Caco-2 (cell line): ENCODE measurements around the gene PRKAG2. TPM values are rescaled to one million over a fixed set of nuclear protein-coding genes. Genes with fewer than 3 reads are reported as not detected.

ENCODE experiments used
- BruUV-seq: library from RNA; stranded (reverse); fragments of 400-500 nt; replicated peaks from 2 replicates; lab custom pipeline; 2021; lab: Mats Ljungman, UMichigan
- CTCF ChIA-PET: fragments of 300-600 bp; sonication (Branson Sonifier 250); formaldehyde crosslinking; loops from one replicate; lab custom pipeline; 2022; ENCODE audit warnings: antibody characterized with exemption; lab: Charles Lee
- POLR2A ChIA-PET: fragments of 300-600 bp; sonication (Branson Sonifier 250); formaldehyde crosslinking; loops from one replicate; lab custom pipeline; 2022; ENCODE audit warnings: antibody characterized with exemption; lab: Charles Lee
- DNase-seq, 2 experiments: peaks; one replicate each; pipeline versions ENCODE4 v3.0.0 to v3.0.0-alpha.2; 2020 to 2022
- H3K27me3 ChIP-seq: replicated peaks from 2 replicates; pipeline ENCODE4 v1.6.0; 2011; ENCODE audit warnings: low read length; ENCODE audit not compliant: control insufficient read depth, insufficient read depth
- H3K36me3 ChIP-seq: 2 replicates; pipeline ENCODE4 v1.5.1; 2011; ENCODE audit warnings: low read length; ENCODE audit not compliant: control insufficient read depth, insufficient read depth
- H3K4me1 ChIP-seq: fragments of 250-450 bp; sonication (Bioruptor Pico); 2 replicates; pipeline ENCODE4 v1.5.1; 2020; ENCODE audit warnings: mild to moderate bottlenecking
- H3K4me3 ChIP-seq: 2 replicates; pipeline ENCODE4 v1.5.1; 2011; ENCODE audit warnings: low read depth, mild to moderate bottlenecking, control low read depth, low read length
- H3K9me3 ChIP-seq: fragments of 250-450 bp; sonication (Bioruptor Pico); 2 replicates; pipeline ENCODE4 v1.5.1; 2020; ENCODE audit warnings: mild to moderate bottlenecking, moderate library complexity
- H3K27ac Mint-ChIP-seq: one replicate; pipeline ENCODE4 v1.8.0; 2022; ENCODE audit warnings: mixed read lengths; ENCODE audit not compliant: unreplicated experiment
- H3K27me3 Mint-ChIP-seq: one replicate; pipeline ENCODE4 v1.8.0; 2022; ENCODE audit warnings: mixed read lengths; ENCODE audit not compliant: insufficient read depth, unreplicated experiment
- H3K36me3 Mint-ChIP-seq: one replicate; pipeline ENCODE4 v1.8.0; 2022; ENCODE audit warnings: mild to moderate bottlenecking, mixed read lengths; ENCODE audit not compliant: insufficient read depth, unreplicated experiment
- H3K4me1 Mint-ChIP-seq: one replicate; pipeline ENCODE4 v1.8.0; 2022; ENCODE audit warnings: low read depth, mixed read lengths; ENCODE audit not compliant: unreplicated experiment
- H3K4me3 Mint-ChIP-seq: one replicate; pipeline ENCODE4 v1.8.0; 2022; ENCODE audit warnings: mild to moderate bottlenecking, moderate library complexity, mixed read lengths; ENCODE audit not compliant: unreplicated experiment
- H3K9me3 Mint-ChIP-seq: one replicate; pipeline ENCODE4 v1.8.0; 2022; ENCODE audit warnings: mixed read lengths; ENCODE audit not compliant: unreplicated experiment
- CTCF ChIP-seq, 2 experiments: fragments of 200-600 bp in 1 of 2; IDR thresholded peaks; 1 replicate in 1 of 2; 2 replicates in 1 of 2; pipeline versions ENCODE4 v1.5.1 to v1.8.0; 2011 to 2022; ENCODE audit warnings: antibody characterized with exemption in 1 of 2, control low read depth in 1 of 2, inconsistent platforms in 1 of 2, low read depth in 1 of 2, low read length in 1 of 2, mild to moderate bottlenecking in 1 of 2, moderate library complexity in 1 of 2; ENCODE audit not compliant: insufficient read depth in 1 of 2, severe bottlenecking in 1 of 2, unreplicated experiment in 1 of 2
- intact Hi-C: fragments of 100-400 bp; cut with micrococcal nuclease; formaldehyde crosslinking; loops from one replicate; pipeline ENCODE4 v1.10.0; 2022; ENCODE audit not compliant: unreplicated experiment
- total RNA-seq: library from RNA; stranded (reverse); gene quantifications from 2 replicates; pipeline ENCODE4 v1.2.3, GENCODE V29; 2022

The PRKAG2 gene
- total RNA-seq, 1 experiment from 2014 or later = 15.9 TPM

- Mint-ChIP-seq H3K9me3 (no peaks in the 10 kb centered on the region), H3K4me1 (no peaks in the 10 kb centered on the region), H3K4me3 (no peak overlapping the region), H3K27me3 (no peaks in the 10 kb centered on the region), H3K36me3 (no peaks in the 10 kb centered on the region), H3K27ac (no peak overlapping the region)
- ChIA-PET POLR2A (no interaction called here), CTCF (interaction anchor here (1.0 kb wide), 1 partner anchor 15 kb away, joined by 3 read pairs; no protein-coding TSS in a partner anchor)
- DNase-seq = no peak
- no peaks in the 10 kb centered on the region for H3K36me3 ChIP-seq
- BruUV-seq = no TSS peak
- 0 out of 2 replicates have a peak, but pooled peaks cover 3% of the 10 kb centered on the region for H3K4me1 ChIP-seq
- intact Hi-C loops = no loop called here
- H3K4me3 ChIP-seq = no peak overlapping the region
- no peaks in the 10 kb centered on the region for H3K27me3 ChIP-seq
- TF ChIP-seq CTCF (IDR thresholded peaks at IDR 0.05; ENCODE audit: insufficient read depth in 1 of 2, low read depth in 1 of 2, low read length in 1 of 2, severe bottlenecking in 1 of 2, unreplicated experiment in 1 of 2) = no peak
- H3K9me3 ChIP-seq = no peaks in the 10 kb centered on the region
Observed at GRCh38 chr7:151796871-151797537, 79.9 kb downstream of the PRKAG2 start.

GRCh38 chr7:151796091-151796870, 80.6 kb downstream of the PRKAG2 start:
- H3K9me3 ChIP-seq = no peaks in the 10 kb centered on the region
- intact Hi-C loops = no loop called here
- no TSS peak for BruUV-seq
- H3K36me3 ChIP-seq = no peaks in the 10 kb centered on the region
- H3K4me1 Mint-ChIP-seq = no peaks in the 10 kb centered on the region
- H3K4me3 Mint-ChIP-seq = no peak overlapping the region
- H3K4me1 ChIP-seq = 0 out of 2 replicates have a peak, but pooled peaks cover 3% of the 10 kb centered on the region
- H3K36me3 Mint-ChIP-seq = no peaks in the 10 kb centered on the region
- no peaks in the 10 kb centered on the region for H3K27me3 Mint-ChIP-seq
- H3K27me3 ChIP-seq = no peaks in the 10 kb centered on the region
- H3K27ac Mint-ChIP-seq = no peak overlapping the region
- CTCF ChIA-PET = interaction anchor here (1.0 kb wide), 1 partner anchor 14 kb away, joined by 3 read pairs; no protein-coding TSS in a partner anchor
- no peaks in the 10 kb centered on the region for H3K9me3 Mint-ChIP-seq
- no peak for DNase-seq
- H3K4me3 ChIP-seq = no peak overlapping the region
- no peak for TF ChIP-seq CTCF (IDR thresholded peaks at IDR 0.05; ENCODE audit: insufficient read depth in 1 of 2, low read depth in 1 of 2, low read length in 1 of 2, severe bottlenecking in 1 of 2, unreplicated experiment in 1 of 2)
- POLR2A ChIA-PET = no interaction called here

GRCh38 chr7:151795168-151795811, 81.6 kb downstream of the PRKAG2 start:
- DNase-seq = no peak
- Histone ChIP-seq H3K9me3 (no peaks in the 10 kb centered on the region), H3K36me3 (no peaks in the 10 kb centered on the region), H3K4me3 (no peak overlapping the region), H3K4me1 (0 out of 2 replicates have a peak, but pooled peaks cover 3% of the 10 kb centered on the region), H3K27me3 (no peaks in the 10 kb centered on the region)
- no peak for TF ChIP-seq CTCF (IDR thresholded peaks at IDR 0.05; ENCODE audit: insufficient read depth in 1 of 2, low read depth in 1 of 2, low read length in 1 of 2, severe bottlenecking in 1 of 2, unreplicated experiment in 1 of 2)
- Mint-ChIP-seq H3K4me3 (no peak overlapping the region), H3K36me3 (no peaks in the 10 kb centered on the region), H3K9me3 (no peaks in the 10 kb centered on the region), H3K27ac (no peak overlapping the region), H3K27me3 (no peaks in the 10 kb centered on the region), H3K4me1 (no peaks in the 10 kb centered on the region)
- POLR2A ChIA-PET = no interaction called here
- CTCF ChIA-PET = no interaction called here
- no TSS peak for BruUV-seq
- intact Hi-C loops = no loop called here
